Activated naive CD4-positive, alpha-beta T cell treated with anti-CD3 and anti-CD28 coated beads, Interleukin-2, amount 50 U/mL, for 16 hours (primary cell): ENCODE data around the gene PRSS3.
"Not testable (repeated sequence)": the region's sequence is repeated elsewhere in the genome, so short reads cannot be mapped to it uniquely, and the experiment has no call there.

ENCODE experiments used
- DNase-seq: peaks from one replicate; pipeline ENCODE4 v3.0.0-alpha.2; 2020

Gene PRSS3

GRCh38 chr9:33795281-33795680, at the start of gene PRSS3:
Gene PRSS3 (plus strand): TSS chr9:33795561. CDS start chr9:33795574, 13 bp downstream.
- DNase-seq: no peak

DNA sequence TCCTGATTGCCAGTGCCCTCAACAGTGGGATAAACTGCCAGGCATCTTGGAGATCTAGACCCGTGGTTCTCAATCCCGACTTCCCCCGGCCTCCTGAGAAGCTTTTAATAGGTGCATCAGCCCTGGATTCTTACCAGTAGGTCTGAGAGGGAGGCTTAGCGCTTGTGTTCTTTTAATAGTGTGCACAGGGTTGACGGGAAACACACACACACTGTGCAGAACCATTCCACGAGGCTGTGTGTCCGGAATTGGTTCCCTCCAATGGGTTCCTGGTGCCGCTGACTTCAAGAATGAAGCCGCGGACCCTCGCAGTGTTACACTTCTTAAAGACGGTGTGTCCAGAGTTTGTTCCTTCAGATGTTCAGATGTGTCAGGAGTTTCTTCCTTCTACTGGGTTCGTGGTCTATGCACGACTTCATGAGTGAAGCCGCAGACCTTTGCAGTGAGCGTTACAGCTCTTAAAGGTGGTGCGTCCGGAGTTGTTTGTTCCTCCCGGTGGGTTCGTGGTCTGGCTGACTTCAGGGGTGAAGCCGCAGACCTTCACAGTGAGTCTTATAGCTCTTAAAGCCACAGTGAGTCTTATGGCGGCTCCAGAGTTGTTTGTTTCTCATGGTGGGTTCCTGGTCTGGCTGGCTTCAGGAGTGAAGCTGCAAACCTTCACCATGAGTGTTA, 46.6 kb upstream of the PRSS3 start:
- DNase-seq: no peak

DNA sequence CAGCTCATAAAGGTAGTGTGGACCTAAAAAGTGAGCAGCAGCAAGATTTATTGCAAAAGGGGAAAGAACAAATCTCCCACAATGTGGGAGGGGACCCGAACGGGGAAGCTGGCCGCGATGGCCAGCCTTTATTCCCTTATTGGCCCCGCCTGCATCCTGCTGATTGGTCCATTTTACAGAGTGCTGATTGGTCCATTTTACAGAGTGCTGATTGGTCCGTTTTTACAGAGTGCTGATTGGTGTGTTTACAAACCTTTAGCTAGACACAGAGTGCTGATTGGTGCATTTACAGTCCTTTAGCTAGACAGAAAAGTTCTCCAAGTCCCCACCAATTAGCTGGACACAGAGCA, 46.1 kb upstream of the PRSS3 start:
- DNase-seq: peak; percentile 25

GRCh38 chr9:33750307-33750838, 45.0 kb upstream of the PRSS3 start:
- DNase-seq: no peak

- no peak for DNase-seq
These were observed 44.5 kb upstream of the PRSS3 start for GRCh38 chr9:33750839-33751339.

- no peak for DNase-seq
These were observed 43.7 kb upstream of the PRSS3 start for GRCh38 chr9:33751536-33752129.

- no peak for DNase-seq
These were observed 43.2 kb upstream of the PRSS3 start for GRCh38 chr9:33752130-33752637.

DNA sequence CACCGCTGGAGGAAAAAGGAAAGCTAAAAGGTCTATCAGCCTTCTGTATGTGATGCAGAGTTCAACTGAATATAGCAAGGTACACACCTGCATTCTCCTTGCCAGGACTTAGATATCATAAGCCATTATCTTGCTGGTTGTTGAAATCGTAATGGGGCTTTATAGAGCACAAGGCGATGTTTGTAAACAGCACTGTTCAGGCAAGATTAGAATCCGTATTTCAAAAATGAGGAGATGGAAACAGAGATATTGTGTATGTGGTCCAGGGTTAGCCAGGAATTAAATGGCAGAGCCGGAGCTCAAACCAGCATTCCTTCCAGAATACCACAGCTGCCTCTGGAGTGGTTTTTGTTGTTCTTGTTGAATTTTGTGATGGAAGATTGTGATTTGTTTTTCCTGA, 42.6 kb upstream of the PRSS3 start:
- not testable (repeated sequence) for DNase-seq

DNA sequence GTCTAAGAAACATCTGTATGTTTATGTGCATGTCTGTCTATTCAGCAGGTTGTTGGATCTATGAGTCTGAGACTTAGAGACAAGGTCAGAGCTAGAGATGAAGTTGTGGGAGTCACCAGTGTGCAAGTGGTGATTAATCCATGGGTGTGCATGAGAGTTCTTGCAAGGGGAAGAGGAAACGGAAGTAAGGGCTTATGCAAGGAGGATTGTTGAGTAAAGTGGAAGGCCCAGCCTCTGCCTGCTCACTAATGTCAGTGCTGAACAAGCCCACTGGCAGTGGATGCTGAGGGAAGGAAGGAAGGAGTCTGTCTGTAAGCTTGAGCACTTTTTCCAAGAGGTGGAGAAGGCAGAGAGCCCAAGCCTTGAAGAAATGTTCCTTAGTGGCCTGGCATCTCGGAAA, 35.7 kb upstream of the PRSS3 start:
- not testable (repeated sequence) for DNase-seq

GRCh38 chr9:33762343-33762742, 33.0 kb upstream of the PRSS3 start:
- DNase-seq: no peak

DNA sequence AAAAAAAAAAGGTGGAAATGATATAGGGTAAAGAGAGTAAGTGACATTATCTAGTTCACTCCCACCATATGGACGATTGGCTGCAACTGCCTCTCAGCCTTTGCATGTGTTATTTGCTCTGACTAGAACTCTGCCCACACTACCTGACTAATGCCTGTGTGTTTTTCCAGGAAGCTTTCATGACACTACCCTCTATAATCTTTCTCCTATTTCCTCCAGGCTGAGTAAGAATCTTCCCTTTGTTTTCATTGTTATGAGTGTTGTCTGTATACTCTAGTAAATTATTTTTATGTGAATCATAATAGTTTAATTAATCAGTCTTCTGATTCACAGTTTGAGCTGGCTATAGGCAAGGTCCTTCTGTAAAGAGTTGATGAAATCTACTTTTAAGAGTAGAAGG, 31.7 kb upstream of the PRSS3 start:
- not testable (repeated sequence) for DNase-seq

- DNase-seq: no peak
These were observed 29.9 kb upstream of the PRSS3 start for GRCh38 chr9:33765411-33765810.

- not testable (repeated sequence) for DNase-seq
These were observed 25.0 kb upstream of the PRSS3 start for GRCh38 chr9:33770156-33770880.

DNA sequence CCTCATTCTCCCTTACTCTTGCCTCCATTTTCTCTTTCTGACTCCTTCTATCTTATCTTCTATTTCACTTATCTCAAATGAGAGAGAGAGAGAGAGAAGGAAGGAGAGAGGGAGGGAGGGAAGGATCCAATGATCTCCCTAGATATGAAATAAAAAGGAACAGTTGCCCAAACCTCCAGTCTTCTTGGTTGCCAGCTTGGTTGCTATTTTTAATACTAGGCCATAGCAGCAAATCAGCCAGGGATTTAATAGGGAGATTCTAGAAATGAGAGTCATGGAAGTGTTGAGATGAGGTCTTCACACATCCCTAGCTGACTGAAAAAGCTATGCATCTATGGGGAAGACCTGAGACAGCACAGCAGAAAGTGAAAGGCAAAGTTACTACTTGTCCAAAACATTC, 22.2 kb upstream of the PRSS3 start:
- not testable (repeated sequence) for DNase-seq

GRCh38 chr9:33774074-33774659, 21.2 kb upstream of the PRSS3 start:
- not testable (repeated sequence) for DNase-seq

DNA sequence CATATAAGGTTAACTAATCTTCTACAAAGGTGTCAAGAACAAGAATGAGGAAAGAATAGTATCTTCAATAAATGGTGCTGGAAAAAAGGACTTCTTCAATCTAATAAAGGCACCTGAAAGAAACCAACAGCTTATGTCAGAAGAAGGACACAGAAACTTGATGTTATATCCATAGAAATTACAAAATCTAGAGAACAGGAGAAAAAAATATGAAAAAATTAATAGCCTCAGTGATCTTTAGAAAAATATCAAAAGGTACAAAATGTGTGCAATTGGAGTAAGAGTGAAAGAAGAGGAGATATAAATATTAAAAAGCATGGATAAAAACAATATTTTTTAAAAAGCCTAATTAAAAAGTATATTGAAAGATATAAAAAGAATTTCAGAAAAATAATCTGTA, 18.8 kb upstream of the PRSS3 start:
- no peak for DNase-seq

- DNase-seq: peak; percentile 39
These were observed 16.5 kb upstream of the PRSS3 start for GRCh38 chr9:33778700-33779351.

DNA sequence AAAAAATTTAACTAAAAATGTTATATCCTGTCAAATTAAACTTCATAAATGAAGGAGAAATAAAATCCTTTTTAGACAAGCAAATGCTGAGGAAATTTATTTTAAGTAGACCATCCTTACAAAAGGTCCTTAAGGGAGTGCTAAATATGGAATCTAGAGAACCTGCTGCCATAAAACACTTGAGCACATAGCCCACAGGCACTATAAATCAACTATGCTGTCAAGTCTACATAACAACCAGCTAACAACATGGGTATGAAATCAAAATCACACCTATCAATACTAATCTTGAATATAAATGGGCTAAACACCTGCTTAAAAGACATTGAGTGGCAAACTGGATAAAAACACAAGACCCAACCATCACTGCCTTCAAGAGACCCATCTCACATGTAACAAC, 15.1 kb upstream of the PRSS3 start:
- no peak for DNase-seq

GRCh38 chr9:33781736-33782135, 13.6 kb upstream of the PRSS3 start:
- DNase-seq: no peak

- no peak for DNase-seq
These were observed 12.8 kb upstream of the PRSS3 start for GRCh38 chr9:33782395-33783152.

DNA sequence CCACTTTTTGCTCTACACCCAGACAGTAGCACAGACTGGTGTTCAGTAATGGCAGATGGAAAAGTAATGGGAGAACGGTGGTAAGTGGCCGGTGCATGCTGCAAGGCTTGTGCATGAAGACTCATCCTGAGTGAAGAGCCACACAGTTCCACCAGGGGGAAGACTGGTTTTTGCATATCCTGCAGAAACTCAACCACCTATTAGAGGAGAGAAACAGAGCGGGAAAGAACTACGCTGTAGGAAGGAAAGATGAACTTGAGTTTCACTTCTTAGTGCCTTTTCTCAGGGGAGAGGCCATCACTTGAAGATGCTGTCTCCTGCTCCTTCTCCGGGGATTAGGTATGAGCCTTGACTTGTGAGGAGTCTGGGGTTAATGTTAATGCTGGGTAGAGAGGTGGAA, 9.4 kb upstream of the PRSS3 start:
- DNase-seq: no peak

- DNase-seq: no peak
These were observed 8.7 kb upstream of the PRSS3 start for GRCh38 chr9:33786681-33787080.
